Neural progenitor cell (in vitro differentiated cells): ENCODE results near the gene MAPKBP1.

Experiments
- CTCF ChIP-seq: fragments of 200-600 bp; sonication (generic); IDR thresholded peaks from 2 replicates; pipeline ENCODE4 v1.5.1; 2017; ENCODE audit warnings: antibody characterized with exemption, mild to moderate bottlenecking
- EZH2phosphoT487 ChIP-seq: fragments of 200-600 bp; sonication (generic); IDR thresholded peaks from 2 replicates; pipeline ENCODE4 v1.6.1; 2017; ENCODE audit warnings: antibody characterized with exemption

- no peak for TF ChIP-seq CTCF
- TF ChIP-seq EZH2phosphoT487 = no peak
These were observed 92.7 kb downstream of the MAPKBP1 start for GRCh38 chr15:41866872-41867579.
